GM18909 (cell line): ENCODE measurements around the gene C6orf89.
A peak's percentile ranks its signal among the peaks of the same experiment; 100 is the strongest.
"Not testable (repeated sequence)": the region's sequence is repeated elsewhere in the genome, so short reads cannot be mapped to it uniquely, and the experiment has no call there.

Experiments
- ATAC-seq: cut with Tn5 transposase; IDR thresholded peaks from one replicate; pipeline ENCODE4 v1.9.1; 2021; ENCODE audit warnings: mild to moderate bottlenecking; ENCODE audit not compliant: unreplicated experiment, poor library complexity

Gene C6orf89

GRCh38 chr6:36884610-36885009 is 1.1 kb upstream of the C6orf89 start:
- ATAC-seq, result no peak

DNA sequence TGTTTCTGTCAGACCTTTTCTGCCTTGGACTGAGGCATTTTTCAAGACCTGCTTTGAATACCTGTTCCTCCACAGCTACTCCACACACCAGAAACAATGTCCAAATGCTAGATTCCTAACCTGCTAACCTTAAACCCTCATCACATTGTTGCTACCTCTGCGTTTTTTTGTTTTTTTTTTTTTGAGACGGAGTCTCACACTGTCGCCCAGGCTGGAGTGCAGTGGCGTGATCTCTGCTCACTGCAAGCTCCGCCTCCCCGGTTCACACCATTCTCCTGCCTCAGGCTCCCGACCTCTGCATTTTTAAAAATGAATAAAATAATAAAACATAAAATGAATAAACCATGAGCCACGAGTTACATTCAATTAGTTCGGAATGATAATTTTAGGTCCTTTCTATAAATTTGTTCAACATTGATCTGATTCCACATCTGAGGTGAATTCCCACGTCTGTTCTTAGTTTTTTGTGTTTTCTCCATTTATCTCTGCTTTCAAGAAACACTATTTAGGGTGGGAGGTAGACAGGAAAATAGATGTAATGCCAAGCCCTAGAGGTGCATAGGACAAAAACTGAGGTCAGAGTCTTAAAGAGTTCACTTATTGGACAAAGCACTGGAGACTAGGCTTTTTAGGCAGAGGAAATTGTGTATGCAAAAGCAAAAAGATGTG is 1.3 kb downstream of the C6orf89 start:
- ATAC-seq, result no peak

- no peak for ATAC-seq
Observed at GRCh38 chr6:36888115-36888643, 2.4 kb downstream of the C6orf89 start.

- no peak for ATAC-seq
Observed at GRCh38 chr6:36888654-36889481, 3.1 kb downstream of the C6orf89 start.

GRCh38 chr6:36890112-36890663 is 4.4 kb downstream of the C6orf89 start:
- ATAC-seq, result no peak

DNA sequence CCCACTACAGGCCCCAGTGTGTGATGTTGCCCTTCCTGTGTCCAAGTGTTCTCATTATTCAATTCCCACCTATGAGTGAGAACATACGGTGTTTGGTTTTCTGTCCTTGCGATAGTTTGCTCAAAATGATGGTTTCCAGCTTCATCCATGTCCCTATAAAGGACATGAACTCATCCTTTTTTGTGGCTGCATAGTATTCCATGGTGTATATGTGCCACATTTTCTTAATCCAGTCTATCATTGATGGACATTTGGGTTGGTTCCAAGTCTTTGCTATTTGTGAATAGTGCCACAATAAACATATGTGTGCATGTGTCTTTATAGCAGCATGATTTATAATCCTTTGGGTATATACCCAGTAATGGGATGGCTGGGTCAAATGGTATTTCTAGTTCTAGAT is 5.4 kb downstream of the C6orf89 start:
- not testable (repeated sequence) for ATAC-seq

- no peak for ATAC-seq
Observed at GRCh38 chr6:36893976-36894932, 8.5 kb downstream of the C6orf89 start.

GRCh38 chr6:36897609-36898008 is 11.9 kb downstream of the C6orf89 start:
- no peak for ATAC-seq

DNA sequence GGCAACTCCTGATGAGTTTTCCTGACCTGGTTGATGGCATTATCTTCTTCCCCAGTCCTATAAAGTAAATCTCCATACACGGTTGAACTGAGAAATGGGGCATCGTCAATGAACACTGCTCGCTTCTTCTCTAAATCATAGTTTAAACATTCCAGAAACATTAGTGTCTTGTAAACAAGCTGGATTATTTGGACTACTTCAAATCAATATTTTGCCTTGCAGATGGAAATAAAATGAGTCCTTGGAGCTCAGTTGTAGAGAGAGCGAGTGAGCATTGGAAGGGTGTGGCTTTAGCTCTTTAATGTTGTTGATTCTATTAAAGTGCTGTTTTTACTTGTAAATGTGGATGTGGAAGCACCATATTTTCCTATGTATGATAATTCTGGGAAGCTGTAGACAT is 18.4 kb downstream of the C6orf89 start:
- no peak for ATAC-seq

DNA sequence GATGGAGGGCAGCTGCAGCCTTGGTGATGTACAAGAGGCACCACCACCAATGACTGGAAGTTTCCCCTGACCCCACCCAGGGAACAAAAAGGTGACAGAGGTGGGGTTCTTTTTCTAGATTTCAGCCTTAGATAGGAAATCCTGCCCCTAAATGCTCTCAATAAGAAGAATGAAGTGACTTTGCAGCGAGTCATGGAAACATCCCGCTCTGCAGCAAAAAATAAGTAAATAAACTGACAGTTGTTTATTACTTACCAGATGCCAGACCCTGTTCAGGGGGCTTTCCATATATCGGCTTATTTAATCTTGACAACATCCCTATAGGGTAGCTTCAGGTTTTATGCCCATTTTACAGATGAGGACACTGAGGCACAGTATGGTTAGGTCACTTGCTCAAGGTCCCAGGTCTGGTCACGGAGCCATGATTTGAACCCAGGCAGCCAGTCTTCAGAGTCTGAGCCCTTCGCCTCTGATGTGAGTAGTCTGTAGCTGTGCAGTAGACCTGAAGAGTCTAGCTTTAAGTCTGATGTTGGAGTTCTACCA is 19.2 kb downstream of the C6orf89 start:
- no peak for ATAC-seq

DNA sequence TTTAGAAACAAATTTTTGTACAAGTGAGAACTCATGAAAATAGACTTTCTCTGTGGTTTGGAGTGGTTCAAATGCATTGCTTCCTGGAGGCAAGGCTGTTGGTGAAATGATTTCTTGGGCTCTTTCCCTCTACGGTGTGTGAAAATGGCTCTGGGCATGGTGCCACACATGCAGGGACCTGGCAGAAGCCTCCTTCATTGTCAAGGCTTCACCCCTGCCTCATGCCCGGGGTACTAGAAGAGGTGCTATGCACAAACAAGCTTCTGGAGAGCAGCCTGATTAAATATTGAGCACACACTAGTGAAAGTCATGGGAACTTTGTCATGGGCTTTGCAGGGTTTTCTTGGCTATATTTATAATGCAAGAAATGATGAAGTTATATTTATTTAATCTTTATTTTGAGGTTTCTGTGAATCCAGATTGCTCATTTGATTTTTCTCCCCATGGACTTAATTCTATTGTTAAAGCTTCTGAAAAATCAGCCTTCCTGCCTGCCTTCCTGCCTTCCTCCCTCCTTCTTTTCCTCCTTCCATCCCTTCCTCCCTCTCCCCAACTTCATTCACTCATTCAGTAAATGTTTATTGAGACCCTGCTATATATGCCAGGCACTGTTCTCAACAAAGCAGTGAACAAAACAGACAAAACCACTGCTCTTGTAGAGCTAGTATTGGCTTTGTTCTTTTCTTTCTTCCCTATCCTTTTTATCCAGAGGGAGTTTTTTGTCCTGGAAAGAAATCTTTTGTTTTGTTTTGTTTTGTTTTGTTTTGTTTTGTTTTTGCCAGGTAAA is 21.0 kb downstream of the C6orf89 start:
- ATAC-seq, result no peak

- ATAC-seq, result no peak
Observed at GRCh38 chr6:36907781-36908180, 22.0 kb downstream of the C6orf89 start.

GRCh38 chr6:36908747-36909146 is 23.0 kb downstream of the C6orf89 start:
- no peak for ATAC-seq

- peak; percentile 30 for ATAC-seq
Observed at GRCh38 chr6:36912030-36912454, 26.3 kb downstream of the C6orf89 start.

DNA sequence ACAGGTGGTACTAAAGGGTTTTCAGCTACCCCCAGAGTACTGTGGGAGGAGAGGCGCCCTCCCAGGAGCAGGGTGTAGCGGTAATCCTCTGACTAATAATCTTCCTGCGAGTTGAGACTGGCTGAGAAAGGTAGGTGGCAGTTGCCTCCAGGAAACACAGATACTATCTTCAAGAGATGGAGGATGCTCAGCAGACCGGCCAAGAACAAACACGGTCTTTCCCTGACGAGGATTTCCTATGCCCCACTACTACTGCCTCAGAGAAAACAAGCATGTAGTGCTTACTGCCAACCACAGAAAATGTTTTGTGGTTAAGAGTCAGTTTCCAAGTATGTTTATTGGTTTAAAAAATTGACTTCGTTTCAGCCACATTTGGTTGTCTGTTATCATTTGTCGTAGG is 26.8 kb downstream of the C6orf89 start:
- ATAC-seq, result peak; percentile 91

GRCh38 chr6:36913082-36913481 is 27.3 kb downstream of the C6orf89 start:
- ATAC-seq, result peak; percentile 5

DNA sequence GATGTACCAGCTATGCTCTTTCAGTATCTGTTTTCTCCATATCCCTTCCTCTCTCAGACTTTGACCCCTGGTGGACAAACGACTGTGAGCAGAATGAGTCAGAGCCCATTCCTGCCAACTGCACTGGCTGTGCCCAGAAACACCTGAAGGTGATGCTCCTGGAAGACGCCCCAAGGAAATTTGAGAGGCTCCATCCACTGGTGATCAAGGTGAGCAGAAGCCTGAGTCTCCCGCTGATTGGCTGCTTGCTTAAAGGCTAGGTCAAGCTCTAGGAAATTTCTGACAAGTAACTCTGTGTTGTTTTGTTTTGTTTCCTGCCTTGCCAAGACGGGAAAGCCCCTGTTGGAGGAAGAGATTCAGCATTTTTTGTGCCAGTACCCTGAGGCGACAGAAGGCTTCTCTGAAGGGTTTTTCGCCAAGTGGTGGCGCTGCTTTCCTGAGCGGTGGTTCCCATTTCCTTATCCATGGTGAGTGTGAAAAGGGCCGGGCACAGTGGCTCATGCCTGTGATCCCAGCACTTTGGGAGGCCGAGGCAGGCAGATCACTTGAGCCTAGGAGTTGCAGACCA is 28.6 kb downstream of the C6orf89 start:
- ATAC-seq, result no peak

DNA sequence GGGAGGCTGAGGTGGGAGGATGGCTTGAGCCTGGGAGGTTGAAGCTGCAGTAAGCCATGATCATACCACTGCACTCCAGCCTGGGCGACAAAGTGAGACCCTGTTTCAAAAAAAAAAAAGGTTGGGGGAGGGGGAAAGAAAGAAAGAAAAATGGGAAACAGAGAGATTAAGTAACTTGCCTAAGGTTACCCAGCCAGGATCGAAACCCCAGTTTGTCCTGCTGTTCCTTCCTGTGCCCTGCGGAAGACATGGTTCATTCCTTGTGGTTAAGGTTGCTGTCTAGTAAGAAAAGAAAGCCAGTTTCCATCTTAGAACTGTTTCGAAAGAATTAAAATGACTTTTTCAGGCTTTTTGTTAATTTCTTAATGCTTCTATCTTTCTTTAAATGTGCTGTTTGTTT is 29.8 kb downstream of the C6orf89 start:
- no peak for ATAC-seq

DNA sequence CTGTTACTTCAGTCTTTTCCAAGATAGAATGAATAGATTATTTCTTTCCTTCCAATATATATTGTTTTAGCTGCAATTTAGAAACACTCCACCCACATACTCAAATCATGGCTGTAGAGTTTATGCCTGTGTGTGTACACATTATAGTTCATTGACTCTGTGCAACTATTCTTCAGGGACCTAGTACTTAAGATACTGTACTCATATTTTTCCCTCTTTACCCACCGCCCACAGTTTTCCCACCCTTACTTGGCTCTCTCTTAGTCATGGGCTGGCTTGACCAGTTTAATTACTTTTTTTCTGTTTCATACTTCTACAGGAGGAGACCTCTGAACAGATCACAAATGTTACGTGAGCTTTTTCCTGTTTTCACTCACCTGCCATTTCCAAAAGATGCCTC is 30.4 kb downstream of the C6orf89 start:
- ATAC-seq, result no peak
